ENCODE measurements around the gene POU4F1.

POU4F1 gene

DNA sequence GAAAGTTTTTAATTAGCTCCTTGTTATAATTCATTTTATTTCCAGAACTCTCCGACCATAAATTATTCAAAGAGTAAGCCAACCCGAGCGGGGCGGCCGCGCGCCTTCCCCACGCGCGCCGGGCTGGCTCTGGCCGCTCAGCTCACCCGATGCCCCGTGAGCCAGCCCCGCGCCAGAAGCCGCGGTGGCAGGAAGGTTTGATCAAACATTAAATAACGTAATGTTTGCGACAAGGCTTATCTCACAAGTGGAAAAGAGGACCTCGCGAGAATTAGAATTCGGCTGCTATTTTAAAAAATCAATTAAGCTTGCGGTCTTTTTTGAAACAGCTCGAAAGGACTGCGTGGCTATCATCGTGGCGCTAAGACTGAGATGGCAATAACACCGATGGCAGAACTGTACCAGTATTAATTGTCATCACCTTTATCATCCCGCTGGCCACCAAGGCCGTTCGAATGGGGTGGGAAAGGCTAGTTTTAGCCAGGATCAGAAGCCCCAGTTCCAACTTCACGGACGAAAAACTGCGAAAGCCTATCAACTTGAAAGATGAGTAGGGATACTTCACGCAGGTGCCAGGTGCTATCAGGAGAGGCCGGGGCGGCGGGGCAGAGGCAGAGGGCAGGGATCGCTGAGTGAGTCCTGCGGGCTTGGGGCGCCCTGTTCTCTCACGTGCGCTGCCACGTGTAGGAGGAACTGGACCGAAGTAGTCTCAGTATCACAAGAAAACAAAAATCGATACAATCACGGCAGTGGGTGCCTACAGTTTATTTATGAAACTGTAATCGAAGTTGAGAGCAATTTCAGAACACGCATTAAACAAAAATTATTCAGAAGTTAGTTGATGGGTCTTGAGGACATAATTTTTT, 6.4 kb downstream of the POU4F1 start:
- TF ChIP-seq, protein P1, sequence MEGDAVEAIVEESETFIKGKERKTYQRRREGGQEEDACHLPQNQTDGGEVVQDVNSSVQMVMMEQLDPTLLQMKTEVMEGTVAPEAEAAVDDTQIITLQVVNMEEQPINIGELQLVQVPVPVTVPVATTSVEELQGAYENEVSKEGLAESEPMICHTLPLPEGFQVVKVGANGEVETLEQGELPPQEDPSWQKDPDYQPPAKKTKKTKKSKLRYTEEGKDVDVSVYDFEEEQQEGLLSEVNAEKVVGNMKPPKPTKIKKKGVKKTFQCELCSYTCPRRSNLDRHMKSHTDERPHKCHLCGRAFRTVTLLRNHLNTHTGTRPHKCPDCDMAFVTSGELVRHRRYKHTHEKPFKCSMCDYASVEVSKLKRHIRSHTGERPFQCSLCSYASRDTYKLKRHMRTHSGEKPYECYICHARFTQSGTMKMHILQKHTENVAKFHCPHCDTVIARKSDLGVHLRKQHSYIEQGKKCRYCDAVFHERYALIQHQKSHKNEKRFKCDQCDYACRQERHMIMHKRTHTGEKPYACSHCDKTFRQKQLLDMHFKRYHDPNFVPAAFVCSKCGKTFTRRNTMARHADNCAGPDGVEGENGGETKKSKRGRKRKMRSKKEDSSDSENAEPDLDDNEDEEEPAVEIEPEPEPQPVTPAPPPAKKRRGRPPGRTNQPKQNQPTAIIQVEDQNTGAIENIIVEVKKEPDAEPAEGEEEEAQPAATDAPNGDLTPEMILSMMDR (IDR thresholded peaks at IDR 0.05; ENCODE audit: borderline replicate concordance, control extremely low read depth, extremely low read depth, insufficient read depth, missing control alignments), result no peak
- in situ Hi-C loops (cut with MboI; ENCODE audit: low sequenced_read_pairs, unreplicated experiment), result loop anchor here (25.0 kb wide), 1 partner anchor 460 kb away; no protein-coding TSS in a partner anchor
- DNase-seq (ENCODE audit: low spot score), result no peak

- in situ Hi-C loops (cut with MboI; ENCODE audit: low sequenced_read_pairs, unreplicated experiment), result loop anchor here (25.0 kb wide), 1 partner anchor 459 kb away; no protein-coding TSS in a partner anchor
Observed at GRCh38 chr13:78596399-78596735, 7.0 kb downstream of the POU4F1 start.

GRCh38 chr13:78595495-78596398, 7.6 kb downstream of the POU4F1 start:
- TF ChIP-seq, protein P1 (IDR thresholded peaks at IDR 0.05; ENCODE audit: borderline replicate concordance, control extremely low read depth, extremely low read depth, insufficient read depth, missing control alignments), result no peak
- in situ Hi-C loops (cut with MboI; ENCODE audit: low sequenced_read_pairs, unreplicated experiment), result loop anchor here (25.0 kb wide), 1 partner anchor 458 kb away; no protein-coding TSS in a partner anchor
- peak; percentile 61 for DNase-seq (ENCODE audit: low spot score)

More at GRCh38 chr13:78596399-78596735, 7.0 kb downstream of the POU4F1 start:
- DNase-seq (ENCODE audit: low spot score), result peak; percentile 47
- TF ChIP-seq, protein P1 (IDR thresholded peaks at IDR 0.05; ENCODE audit: borderline replicate concordance, control extremely low read depth, extremely low read depth, insufficient read depth, missing control alignments), result no peak

- TF ChIP-seq, protein P1 (IDR thresholded peaks at IDR 0.05; ENCODE audit: borderline replicate concordance, control extremely low read depth, extremely low read depth, insufficient read depth, missing control alignments), result no peak
- in situ Hi-C loops (cut with MboI; ENCODE audit: low sequenced_read_pairs, unreplicated experiment), result loop anchor here (25.0 kb wide), 1 partner anchor 457 kb away; no protein-coding TSS in a partner anchor
- no peak for DNase-seq (ENCODE audit: low spot score)
Observed at GRCh38 chr13:78594456-78594975, 8.8 kb downstream of the POU4F1 start.

DNA sequence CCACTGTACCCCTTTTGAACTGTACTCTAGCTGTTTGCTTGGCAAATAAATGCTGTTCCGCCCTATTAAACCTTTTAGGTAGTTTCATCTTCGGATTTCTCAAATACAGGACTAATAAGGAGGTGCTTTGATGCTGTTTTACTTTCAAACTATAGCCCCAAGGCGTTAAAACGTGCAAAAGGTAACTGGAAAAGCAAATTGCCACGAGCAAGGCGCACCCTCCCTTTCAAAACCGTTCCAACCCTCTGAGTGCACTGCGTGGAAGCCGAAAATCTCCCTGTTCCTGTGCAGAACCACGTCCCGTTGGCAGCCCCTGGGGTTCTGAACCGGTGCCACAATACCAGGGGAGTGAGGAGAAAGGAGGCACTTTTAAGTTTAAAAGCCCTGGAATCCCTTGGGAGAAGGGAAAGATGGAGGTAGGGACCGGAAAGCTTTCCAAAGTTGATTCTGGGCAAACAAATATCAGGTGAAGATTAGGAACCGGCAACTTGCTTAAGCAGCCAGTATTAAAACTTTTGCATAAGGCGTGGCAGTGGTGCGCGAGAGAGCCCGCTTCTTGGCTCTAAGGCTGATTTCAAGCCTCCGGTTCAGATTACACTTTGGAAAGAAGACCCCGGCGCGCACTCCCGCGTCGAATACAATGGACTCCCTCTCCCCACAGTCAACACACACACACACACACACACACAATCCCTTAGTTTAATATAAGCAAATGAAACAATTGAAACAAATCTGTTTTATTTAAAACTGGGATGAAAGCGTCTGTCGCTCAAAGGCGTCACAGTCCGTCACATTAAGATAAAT, 9.5 kb downstream of the POU4F1 start:
- TF ChIP-seq, protein P1 (IDR thresholded peaks at IDR 0.05; ENCODE audit: borderline replicate concordance, control extremely low read depth, extremely low read depth, insufficient read depth, missing control alignments), result no peak
- no peak for DNase-seq (ENCODE audit: low spot score)
- in situ Hi-C loops (cut with MboI; ENCODE audit: low sequenced_read_pairs, unreplicated experiment), result loop anchor here (25.0 kb wide), 1 partner anchor 457 kb away; no protein-coding TSS in a partner anchor
